K562 (cell line): ENCODE measurements around the gene S100A6. TPM values are rescaled to one million over a fixed set of nuclear protein-coding genes. Genes with fewer than 3 reads are reported as not detected.

Experiments
- ATF1 ChIP-seq, 2 experiments: fragments of 450-650 bp in 1 of 2; IDR thresholded peaks; 2 replicates each; pipeline ENCODE4 v1.6.1; 2016; ENCODE audit warnings: missing compliant biosample characterization in 1 of 2, missing genetic modification characterization in 1 of 2
- CBFA2T2 ChIP-seq: fragments of 450-650 bp; conservative IDR thresholded peaks from 2 replicates; pipeline ENCODE4 v1.6.1; 2017; ENCODE audit warnings: mild to moderate bottlenecking
- COPS2 ChIP-seq: fragments of 450-650 bp; conservative IDR thresholded peaks from 2 replicates; pipeline ENCODE4 v1.6.1; 2016; ENCODE audit warnings: mild to moderate bottlenecking, moderate library complexity
- CREM ChIP-seq: IDR thresholded peaks from 2 replicates; pipeline ENCODE4 v1.6.1; 2014; ENCODE audit warnings: antibody characterized with exemption, low read depth
- GABPB1 ChIP-seq: sonication (generic); formaldehyde crosslinking; IDR thresholded peaks from 2 replicates; pipeline ENCODE4 v1.8.0; 2022; ENCODE audit warnings: mild to moderate bottlenecking, missing genetic modification reagents
- HDAC1 ChIP-seq, 2 experiments: fragments of 450-650 bp; IDR thresholded peaks; 2 replicates each; pipeline ENCODE4 v1.6.1; 2016 to 2017; ENCODE audit warnings: inconsistent platforms in 1 of 2, mild to moderate bottlenecking in 1 of 2, moderate library complexity in 1 of 2
- KDM5B ChIP-seq: fragments of 200-600 bp; sonication (generic); IDR thresholded peaks from 2 replicates; pipeline ENCODE4 v1.6.1; 2012; ENCODE audit warnings: low read depth, mild to moderate bottlenecking, moderate library complexity, low read length, control low read depth, inconsistent platforms; ENCODE audit not compliant: insufficient replicate concordance
- NFE2 ChIP-seq: IDR thresholded peaks from 2 replicates; pipeline ENCODE4 v1.6.1; 2014; ENCODE audit warnings: antibody characterized with exemption, low read depth
- NFIC ChIP-seq: fragments of 450-650 bp; IDR thresholded peaks from 2 replicates; pipeline ENCODE4 v1.6.1; 2017; ENCODE audit warnings: mild to moderate bottlenecking, inconsistent platforms
- NFYB ChIP-seq: IDR thresholded peaks from 2 replicates; pipeline ENCODE4 v1.6.1; 2011; ENCODE audit warnings: mild to moderate bottlenecking, moderate library complexity; ENCODE audit not compliant: insufficient read length; ENCODE audit errors: extremely low read depth
- TAL1 ChIP-seq: fragments of 450-650 bp; IDR thresholded peaks from 2 replicates; pipeline ENCODE4 v1.6.1; 2016; ENCODE audit warnings: mild to moderate bottlenecking
- TBP ChIP-seq: optimal IDR thresholded peaks from 2 replicates; pipeline ENCODE3; 2011; ENCODE audit warnings: low read depth, low read length, improper control_type of control experiment
- TCF3 ChIP-seq: sonication (generic); formaldehyde crosslinking; IDR thresholded peaks from 2 replicates; pipeline ENCODE4 v1.4.0; 2020; ENCODE audit warnings: mild to moderate bottlenecking, missing genetic modification reagents
- YY1 ChIP-seq, 3 experiments: IDR thresholded peaks; 2 replicates each; pipeline ENCODE4 v1.6.1; 2011; ENCODE audit warnings: low read length in 2 of 3, mild to moderate bottlenecking in 2 of 3, moderate library complexity in 2 of 3, borderline replicate concordance in 1 of 3, control low read depth in 1 of 3, low read depth in 1 of 3; ENCODE audit not compliant: insufficient read depth in 3 of 3, insufficient replicate concordance in 2 of 3, control insufficient read depth in 1 of 3, insufficient read length in 1 of 3; ENCODE audit errors: extremely low read depth in 1 of 3
- ZBTB7A ChIP-seq: IDR thresholded peaks from 2 replicates; pipeline ENCODE4 v1.6.1; 2011; ENCODE audit warnings: low read depth, mild to moderate bottlenecking, low read length, moderate library complexity, borderline replicate concordance; ENCODE audit not compliant: control insufficient read depth
- ZNF224 ChIP-seq: sonication (generic); formaldehyde crosslinking; IDR thresholded peaks from 2 replicates; pipeline ENCODE4 v1.8.0; 2022; ENCODE audit warnings: mild to moderate bottlenecking, missing genetic modification reagents
- ZNF384 ChIP-seq: IDR thresholded peaks from 2 replicates; pipeline ENCODE4 v1.6.1; 2012; ENCODE audit warnings: low read depth, low read length, improper control_type of control experiment
- polyA plus RNA-seq, 8 experiments: library from polyadenylated mRNA; depleted of rRNA in 4 of 8; stranded (reverse) in 5 of 8; unstranded in 3 of 8; fragments of >200 nt; fragmentation: Nextera tagmentation in 2 of 8; fragmentation: Illumina TruSeq in 1 of 8; extraction: Ambion mirVana in 2 of 8; extraction: Trizol in 1 of 8; gene quantifications; 2 replicates each; pipeline versions ENCODE4 v1.2.1 to v1.2.3, GENCODE V29; 2011 to 2014; ENCODE audit warnings: inconsistent platforms in 1 of 8, missing spikeins in 1 of 8
- total RNA-seq, 7 experiments: library from RNA; depleted of rRNA in 6 of 7; stranded (reverse); fragments of >200 nt in 6 of 7; fragmentation: Illumina TruSeq in 2 of 7; extraction: Trizol in 2 of 7; gene quantifications; 2 replicates each; pipeline versions ENCODE4 v1.2.1 to v1.2.3, GENCODE V29; 2011 to 2021; ENCODE audit warnings: low replicate concordance in 1 of 7
- TF ChIP-seq, protein P1 (sequence below): fragments of 450-650 bp; IDR thresholded peaks from 2 replicates; pipeline ENCODE4 v1.6.1; 2017; ENCODE audit warnings: antibody characterized with exemption
- TF ChIP-seq, protein P2 (sequence below): fragments of 450-650 bp; IDR thresholded peaks from 2 replicates; pipeline ENCODE4 v1.6.1; 2016
- TF ChIP-seq, protein P3 (sequence below): fragments of 450-650 bp; IDR thresholded peaks from 2 replicates; pipeline ENCODE4 v1.6.1; 2018; ENCODE audit not compliant: partially characterized antibody

Gene S100A6
- total and polyA plus RNA-seq, 9 of the 15 experiments (the other 6 are each of a cell fraction or from before 2014, with no cell fraction given), result 9.8 to 66.5 (median 23.2) TPM

DNA sequence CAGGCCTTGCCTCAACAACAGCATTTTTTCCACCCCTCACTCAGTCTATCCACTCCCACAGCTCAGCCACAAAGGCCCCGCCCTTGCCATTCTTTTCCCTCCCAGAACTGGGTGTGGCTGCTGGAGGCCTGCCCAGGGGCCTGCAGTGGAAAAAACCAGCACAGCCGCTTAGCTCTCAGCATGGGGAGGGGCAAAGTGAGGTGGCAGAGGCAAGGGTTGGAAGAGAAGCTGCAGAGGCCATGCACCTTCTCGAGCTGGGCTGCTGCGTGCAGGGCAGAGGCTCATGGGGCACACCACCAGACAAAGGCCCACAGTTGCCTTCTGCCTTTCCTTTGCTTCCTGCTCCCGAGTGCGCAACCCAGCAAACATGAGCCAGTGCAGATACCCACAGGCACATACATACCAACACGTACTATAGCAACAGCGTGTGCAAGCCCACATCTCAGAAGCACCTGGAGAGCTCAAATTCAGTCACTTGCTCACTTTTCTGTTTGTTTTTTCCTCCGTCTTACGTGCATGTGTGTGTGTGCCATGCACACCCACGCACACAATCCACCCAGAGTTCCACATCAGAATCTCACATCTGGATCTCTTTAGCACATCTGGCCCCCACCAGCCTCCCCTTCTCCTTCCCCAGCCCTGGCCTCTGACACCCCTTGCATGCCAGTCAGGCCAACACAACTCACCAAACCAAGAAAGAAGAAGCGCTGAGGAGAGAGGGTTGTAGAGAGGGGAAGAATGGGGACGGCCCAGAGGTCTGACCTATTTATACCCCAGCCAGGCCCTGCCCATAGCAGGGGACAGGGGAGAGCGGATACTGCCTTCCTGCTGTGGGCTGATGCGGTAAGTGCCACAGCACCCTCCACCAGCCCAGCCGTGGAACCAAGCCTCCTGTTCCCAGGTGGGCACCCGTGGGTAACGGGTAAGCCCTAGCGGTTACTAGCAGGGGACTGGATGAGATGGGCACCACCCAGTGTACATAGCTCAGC, 9.6 kb upstream of the S100A6 start, which contains the start of gene S100A4 (continued):
- TF ChIP-seq YY1 (IDR thresholded peaks at IDR 0.05; ENCODE audit: borderline replicate concordance in 1 of 3, control insufficient read depth in 1 of 3, extremely low read depth in 1 of 3, insufficient read depth in 3 of 3, insufficient read length in 1 of 3, insufficient replicate concordance in 2 of 3, low read depth in 1 of 3, low read length in 2 of 3) (peak in 1 of 3 experiments; percentile 27), NFE2 (0 out of 2 replicates have a peak, but pooled peaks have one; percentile 10), NFYB (no peak), CBFA2T2 (peak; percentile 66), ZBTB7A (peak; percentile 64; the same call in 1 of the 2 replicates), TBP (peak; percentile 47), CREM (peak; percentile 5), ZNF384 (peak; percentile 60), KDM5B (peak; percentile 44), GABPB1 (CRISPR knock-in tag) (peak; percentile 43; the same call in 1 of the 2 replicates), NFIC (peak; percentile 76), TAL1 (peak; percentile 52; the same call in 1 of the 2 replicates), ZNF224 (CRISPR knock-in tag) (no peak), TCF3 (peak; percentile 67), COPS2 (no peak), HDAC1 (IDR thresholded peaks at IDR 0.05) (peak in 1 of 2 experiments; percentile 7; a peak in 1 of 4 replicates), ATF1 (CRISPR knock-in tag; IDR thresholded peaks at IDR 0.05) (no peak), ATF1 (tag; IDR thresholded peaks at IDR 0.05) (peak; percentile 47)
- TF ChIP-seq, protein P1, sequence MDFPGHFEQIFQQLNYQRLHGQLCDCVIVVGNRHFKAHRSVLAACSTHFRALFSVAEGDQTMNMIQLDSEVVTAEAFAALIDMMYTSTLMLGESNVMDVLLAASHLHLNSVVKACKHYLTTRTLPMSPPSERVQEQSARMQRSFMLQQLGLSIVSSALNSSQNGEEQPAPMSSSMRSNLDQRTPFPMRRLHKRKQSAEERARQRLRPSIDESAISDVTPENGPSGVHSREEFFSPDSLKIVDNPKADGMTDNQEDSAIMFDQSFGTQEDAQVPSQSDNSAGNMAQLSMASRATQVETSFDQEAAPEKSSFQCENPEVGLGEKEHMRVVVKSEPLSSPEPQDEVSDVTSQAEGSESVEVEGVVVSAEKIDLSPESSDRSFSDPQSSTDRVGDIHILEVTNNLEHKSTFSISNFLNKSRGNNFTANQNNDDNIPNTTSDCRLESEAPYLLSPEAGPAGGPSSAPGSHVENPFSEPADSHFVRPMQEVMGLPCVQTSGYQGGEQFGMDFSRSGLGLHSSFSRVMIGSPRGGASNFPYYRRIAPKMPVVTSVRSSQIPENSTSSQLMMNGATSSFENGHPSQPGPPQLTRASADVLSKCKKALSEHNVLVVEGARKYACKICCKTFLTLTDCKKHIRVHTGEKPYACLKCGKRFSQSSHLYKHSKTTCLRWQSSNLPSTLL, result no peak
- TF ChIP-seq, protein P2, sequence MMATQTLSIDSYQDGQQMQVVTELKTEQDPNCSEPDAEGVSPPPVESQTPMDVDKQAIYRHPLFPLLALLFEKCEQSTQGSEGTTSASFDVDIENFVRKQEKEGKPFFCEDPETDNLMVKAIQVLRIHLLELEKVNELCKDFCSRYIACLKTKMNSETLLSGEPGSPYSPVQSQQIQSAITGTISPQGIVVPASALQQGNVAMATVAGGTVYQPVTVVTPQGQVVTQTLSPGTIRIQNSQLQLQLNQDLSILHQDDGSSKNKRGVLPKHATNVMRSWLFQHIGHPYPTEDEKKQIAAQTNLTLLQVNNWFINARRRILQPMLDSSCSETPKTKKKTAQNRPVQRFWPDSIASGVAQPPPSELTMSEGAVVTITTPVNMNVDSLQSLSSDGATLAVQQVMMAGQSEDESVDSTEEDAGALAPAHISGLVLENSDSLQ, result 0 out of 2 replicates have a peak, but pooled peaks have one; percentile 18
- TF ChIP-seq, protein P3, sequence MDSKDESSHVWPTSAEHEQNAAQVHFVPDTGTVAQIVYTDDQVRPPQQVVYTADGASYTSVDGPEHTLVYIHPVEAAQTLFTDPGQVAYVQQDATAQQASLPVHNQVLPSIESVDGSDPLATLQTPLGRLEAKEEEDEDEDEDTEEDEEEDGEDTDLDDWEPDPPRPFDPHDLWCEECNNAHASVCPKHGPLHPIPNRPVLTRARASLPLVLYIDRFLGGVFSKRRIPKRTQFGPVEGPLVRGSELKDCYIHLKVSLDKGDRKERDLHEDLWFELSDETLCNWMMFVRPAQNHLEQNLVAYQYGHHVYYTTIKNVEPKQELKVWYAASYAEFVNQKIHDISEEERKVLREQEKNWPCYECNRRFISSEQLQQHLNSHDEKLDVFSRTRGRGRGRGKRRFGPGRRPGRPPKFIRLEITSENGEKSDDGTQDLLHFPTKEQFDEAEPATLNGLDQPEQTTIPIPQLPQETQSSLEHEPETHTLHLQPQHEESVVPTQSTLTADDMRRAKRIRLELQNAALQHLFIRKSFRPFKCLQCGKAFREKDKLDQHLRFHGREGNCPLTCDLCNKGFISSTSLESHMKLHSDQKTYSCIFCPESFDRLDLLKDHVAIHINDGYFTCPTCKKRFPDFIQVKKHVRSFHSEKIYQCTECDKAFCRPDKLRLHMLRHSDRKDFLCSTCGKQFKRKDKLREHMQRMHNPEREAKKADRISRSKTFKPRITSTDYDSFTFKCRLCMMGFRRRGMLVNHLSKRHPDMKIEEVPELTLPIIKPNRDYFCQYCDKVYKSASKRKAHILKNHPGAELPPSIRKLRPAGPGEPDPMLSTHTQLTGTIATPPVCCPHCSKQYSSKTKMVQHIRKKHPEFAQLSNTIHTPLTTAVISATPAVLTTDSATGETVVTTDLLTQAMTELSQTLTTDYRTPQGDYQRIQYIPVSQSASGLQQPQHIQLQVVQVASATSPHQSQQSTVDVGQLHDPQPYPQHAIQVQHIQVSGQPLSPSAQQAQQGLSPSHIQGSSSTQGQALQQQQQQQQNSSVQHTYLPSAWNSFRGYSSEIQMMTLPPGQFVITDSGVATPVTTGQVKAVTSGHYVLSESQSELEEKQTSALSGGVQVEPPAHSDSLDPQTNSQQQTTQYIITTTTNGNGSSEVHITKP, result peak; percentile 85
